ENCODE results near the gene FLII. TPM values are rescaled to one million over a fixed set of nuclear protein-coding genes. Genes with fewer than 3 reads are reported as not detected.

Gene FLII
- total RNA-seq, 1 donor from 2014 or later: 277 TPM

DNA sequence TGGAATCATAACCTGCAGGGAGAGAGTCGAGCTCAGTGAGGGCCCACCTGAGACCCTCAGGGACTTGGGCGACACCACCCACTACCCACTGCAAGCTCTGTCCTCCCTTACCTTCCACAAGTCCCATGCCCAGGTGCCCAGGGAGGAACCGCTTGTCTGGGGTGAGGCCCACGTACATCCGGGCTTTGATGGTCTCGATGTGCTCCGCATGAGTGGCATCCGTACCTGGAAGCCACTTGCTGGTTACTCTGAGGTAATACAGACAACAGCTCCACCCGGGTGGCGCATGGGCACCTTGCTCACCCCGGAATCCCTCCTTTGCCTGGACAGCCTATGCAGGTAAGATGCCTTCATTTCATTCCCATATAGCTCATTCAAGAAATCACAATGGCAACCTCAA, 26.8 kb upstream of the FLII start:
- Histone ChIP-seq H3K27ac (no peak overlapping the region), H3K9me3 (no peaks in the 10 kb centered on the region), H3K36me3 (peaks cover 0 to 72% of the 10 kb centered on the region in 2 donors), H3K4me1 (no peaks in the 10 kb centered on the region), H3K4me3 (no peak overlapping the region), H3K27me3 (no peaks in the 10 kb centered on the region)
- intact Hi-C loops (cut with DNase I): no loop called here
- no peak for DNase-seq (ENCODE audit: extremely low spot score in 2 of 2)
- TF ChIP-seq, protein P1, sequence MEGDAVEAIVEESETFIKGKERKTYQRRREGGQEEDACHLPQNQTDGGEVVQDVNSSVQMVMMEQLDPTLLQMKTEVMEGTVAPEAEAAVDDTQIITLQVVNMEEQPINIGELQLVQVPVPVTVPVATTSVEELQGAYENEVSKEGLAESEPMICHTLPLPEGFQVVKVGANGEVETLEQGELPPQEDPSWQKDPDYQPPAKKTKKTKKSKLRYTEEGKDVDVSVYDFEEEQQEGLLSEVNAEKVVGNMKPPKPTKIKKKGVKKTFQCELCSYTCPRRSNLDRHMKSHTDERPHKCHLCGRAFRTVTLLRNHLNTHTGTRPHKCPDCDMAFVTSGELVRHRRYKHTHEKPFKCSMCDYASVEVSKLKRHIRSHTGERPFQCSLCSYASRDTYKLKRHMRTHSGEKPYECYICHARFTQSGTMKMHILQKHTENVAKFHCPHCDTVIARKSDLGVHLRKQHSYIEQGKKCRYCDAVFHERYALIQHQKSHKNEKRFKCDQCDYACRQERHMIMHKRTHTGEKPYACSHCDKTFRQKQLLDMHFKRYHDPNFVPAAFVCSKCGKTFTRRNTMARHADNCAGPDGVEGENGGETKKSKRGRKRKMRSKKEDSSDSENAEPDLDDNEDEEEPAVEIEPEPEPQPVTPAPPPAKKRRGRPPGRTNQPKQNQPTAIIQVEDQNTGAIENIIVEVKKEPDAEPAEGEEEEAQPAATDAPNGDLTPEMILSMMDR (IDR thresholded peaks at IDR 0.05): no peak
- no peak for TF ChIP-seq POLR2A (IDR thresholded peaks at IDR 0.05)
- TF ChIP-seq POLR2AphosphoS5 (IDR thresholded peaks at IDR 0.05; ENCODE audit: insufficient read depth in 1 of 2, low read depth in 1 of 2): no peak

DNA sequence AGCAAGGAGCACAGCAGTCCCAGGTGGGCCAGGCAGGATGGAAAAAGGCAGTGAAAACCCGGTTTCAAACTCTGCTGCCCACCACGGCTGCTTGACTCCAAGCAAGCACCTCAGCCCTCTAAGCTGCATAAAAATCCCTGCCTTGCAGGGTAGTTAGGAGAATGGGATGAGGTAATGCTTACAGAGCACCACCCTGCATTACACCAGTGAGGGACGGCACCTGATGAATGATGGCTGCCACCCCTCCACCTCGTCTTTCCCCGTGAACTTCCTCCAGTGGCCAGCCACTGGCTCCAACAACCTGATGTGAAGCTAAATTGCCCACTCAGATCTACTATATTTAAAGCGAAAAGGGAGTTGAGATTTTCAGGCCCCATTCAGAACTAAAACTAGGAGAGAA, 23.2 kb upstream of the FLII start:
- intact Hi-C loops (cut with DNase I): no loop called here
- Histone ChIP-seq H3K27me3 (no peaks in the 10 kb centered on the region), H3K4me3 (no peak overlapping the region), H3K4me1 (no peaks in the 10 kb centered on the region), H3K36me3 (peaks cover 0 to 80% of the 10 kb centered on the region in 2 donors), H3K27ac (no peak overlapping the region), H3K9me3 (no peaks in the 10 kb centered on the region)
- no peak for DNase-seq (ENCODE audit: extremely low spot score in 2 of 2)
- no peak for TF ChIP-seq POLR2A (IDR thresholded peaks at IDR 0.05)
- no peak for TF ChIP-seq POLR2AphosphoS5 (IDR thresholded peaks at IDR 0.05; ENCODE audit: insufficient read depth in 1 of 2, low read depth in 1 of 2)
- TF ChIP-seq, protein P1 (IDR thresholded peaks at IDR 0.05): no peak

- intact Hi-C loops (cut with DNase I): no loop called here
- Histone ChIP-seq H3K9me3 (no peaks in the 10 kb centered on the region), H3K27me3 (no peaks in the 10 kb centered on the region), H3K4me1 (no peaks in the 10 kb centered on the region), H3K4me3 (no peak overlapping the region), H3K36me3 (peaks cover 0 to 86% of the 10 kb centered on the region in 2 donors), H3K27ac (no peak overlapping the region)
- no peak for DNase-seq (ENCODE audit: extremely low spot score in 2 of 2)
- TF ChIP-seq, protein P1 (IDR thresholded peaks at IDR 0.05): no peak
- no peak for TF ChIP-seq POLR2A (IDR thresholded peaks at IDR 0.05)
- TF ChIP-seq POLR2AphosphoS5 (IDR thresholded peaks at IDR 0.05; ENCODE audit: insufficient read depth in 1 of 2, low read depth in 1 of 2): no peak
These were observed 22.3 kb upstream of the FLII start for GRCh38 chr17:18280766-18281371.

DNA sequence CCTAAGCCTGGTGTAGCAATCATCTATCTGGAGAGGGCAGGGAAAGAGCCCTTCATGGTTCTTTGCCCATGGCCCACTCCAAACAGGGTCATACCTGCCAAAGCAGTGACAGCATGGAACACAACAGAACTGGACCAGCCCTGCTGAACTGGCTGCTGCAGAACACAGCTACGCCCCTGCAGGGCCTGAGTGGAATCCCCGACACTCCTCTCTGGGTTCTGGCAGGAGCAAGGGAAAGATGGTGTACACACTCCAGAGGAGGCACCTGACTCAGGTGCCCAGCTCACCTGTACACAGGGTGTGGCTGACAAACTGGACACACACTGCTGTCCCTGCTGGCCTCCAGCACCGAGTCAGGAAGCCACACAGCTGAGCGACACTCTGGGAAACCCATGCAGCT, 21.7 kb upstream of the FLII start:
- Histone ChIP-seq H3K27ac (no peak overlapping the region), H3K36me3 (peaks cover 0 to 82% of the 10 kb centered on the region in 2 donors), H3K9me3 (no peaks in the 10 kb centered on the region), H3K27me3 (no peaks in the 10 kb centered on the region), H3K4me3 (no peak overlapping the region), H3K4me1 (no peaks in the 10 kb centered on the region)
- intact Hi-C loops (cut with DNase I): no loop called here
- TF ChIP-seq, protein P1 (IDR thresholded peaks at IDR 0.05): no peak
- TF ChIP-seq POLR2AphosphoS5 (IDR thresholded peaks at IDR 0.05; ENCODE audit: insufficient read depth in 1 of 2, low read depth in 1 of 2): no peak
- no peak for DNase-seq (ENCODE audit: extremely low spot score in 2 of 2)

- Histone ChIP-seq H3K27ac (no peak overlapping the region), H3K36me3 (peaks cover 0 to 83% of the 10 kb centered on the region in 2 donors), H3K27me3 (no peaks in the 10 kb centered on the region), H3K4me1 (no peaks in the 10 kb centered on the region), H3K4me3 (no peak overlapping the region), H3K9me3 (no peaks in the 10 kb centered on the region)
- intact Hi-C loops (cut with DNase I): no loop called here
- TF ChIP-seq, protein P1 (IDR thresholded peaks at IDR 0.05): no peak
- no peak for DNase-seq (ENCODE audit: extremely low spot score in 2 of 2)
These were observed 20.3 kb upstream of the FLII start for GRCh38 chr17:18278867-18279266.

All from vagina (tissue), 2 donors.